ENCODE measurements around the gene TASOR. TPM values are rescaled to one million over a fixed set of nuclear protein-coding genes. Genes with fewer than 3 reads are reported as not detected.

Gene TASOR
- total RNA-seq, 1 experiment from 2014 or later: 45.3 TPM

- peak; percentile 69 for DNase-seq (ENCODE audit: low read depth)
Observed at GRCh38 chr3:56682462-56683121, 473 bp downstream of the TASOR start.

- DNase-seq (ENCODE audit: low read depth): no peak
Observed at GRCh38 chr3:56681984-56682461, 1.0 kb downstream of the TASOR start.

- DNase-seq (ENCODE audit: low read depth): no peak
Observed at GRCh38 chr3:56680054-56680580, 2.9 kb downstream of the TASOR start.

GRCh38 chr3:56677286-56677685 lies 5.8 kb downstream of the TASOR start:
- no peak for DNase-seq (ENCODE audit: low read depth)

DNA sequence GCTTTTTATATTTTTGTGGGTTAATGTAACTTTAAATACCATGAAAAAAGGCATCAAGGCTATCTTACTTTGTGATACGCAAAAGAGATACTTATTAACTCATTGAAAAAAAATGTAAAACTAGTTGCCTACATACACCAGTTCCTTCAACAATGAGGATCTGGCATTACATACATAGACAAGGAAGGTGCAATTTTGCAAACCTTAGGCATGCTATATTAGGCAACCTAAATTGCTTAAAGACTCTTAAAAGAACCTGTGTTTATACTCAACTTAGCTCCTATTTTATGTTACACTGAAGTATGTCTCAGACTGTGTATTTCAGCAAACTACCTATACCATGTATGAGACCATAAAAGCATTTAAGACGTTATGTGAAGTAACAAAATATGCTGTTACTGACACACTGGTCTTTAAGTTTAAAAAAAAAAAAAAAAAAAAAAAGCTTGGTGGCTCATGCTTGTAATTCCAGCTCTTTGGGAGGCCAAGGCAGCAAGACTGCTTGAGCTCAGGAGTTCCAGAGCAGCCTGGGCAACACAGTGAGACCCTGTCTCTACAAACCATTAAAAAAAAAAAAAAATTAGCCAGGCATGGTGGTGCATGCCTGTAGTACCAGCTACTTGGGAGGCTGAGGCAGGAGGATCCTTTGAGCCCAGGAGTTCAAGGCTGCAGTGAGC lies 9.1 kb downstream of the TASOR start:
- no peak for DNase-seq (ENCODE audit: low read depth)

DNA sequence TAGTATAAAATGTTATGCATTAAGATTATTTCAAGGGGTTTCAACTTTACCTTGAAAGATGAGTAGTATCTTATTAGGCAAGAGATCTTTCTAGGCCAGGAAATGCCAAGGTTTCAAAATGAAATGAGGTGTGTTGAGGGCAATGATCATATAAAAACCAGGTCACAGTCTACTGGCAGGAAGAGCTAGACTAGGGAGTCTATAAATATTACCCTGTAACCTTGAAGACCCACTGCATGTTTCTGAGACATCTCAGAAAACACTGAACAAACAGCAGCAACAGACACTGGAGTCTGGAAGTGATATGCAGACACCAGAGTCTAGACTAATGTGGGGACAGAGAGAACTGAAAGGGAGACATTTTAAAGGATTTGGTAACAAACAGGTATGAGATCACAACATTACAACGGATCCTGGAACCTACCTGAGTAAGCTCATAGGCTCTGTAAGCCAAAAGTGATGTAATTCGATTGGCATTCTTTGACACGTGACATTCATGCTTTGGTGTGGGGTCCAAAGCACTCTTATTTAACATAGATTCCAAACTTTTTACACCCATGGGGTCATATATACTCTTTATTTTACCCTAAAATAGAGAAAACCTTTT lies 15.0 kb downstream of the TASOR start:
- no peak for DNase-seq (ENCODE audit: low read depth)

- no peak for DNase-seq (ENCODE audit: low read depth)
Observed at GRCh38 chr3:56664823-56665222, 18.2 kb downstream of the TASOR start.

- no peak for DNase-seq (ENCODE audit: low read depth)
Observed at GRCh38 chr3:56655709-56656108, 27.4 kb downstream of the TASOR start.

DNA sequence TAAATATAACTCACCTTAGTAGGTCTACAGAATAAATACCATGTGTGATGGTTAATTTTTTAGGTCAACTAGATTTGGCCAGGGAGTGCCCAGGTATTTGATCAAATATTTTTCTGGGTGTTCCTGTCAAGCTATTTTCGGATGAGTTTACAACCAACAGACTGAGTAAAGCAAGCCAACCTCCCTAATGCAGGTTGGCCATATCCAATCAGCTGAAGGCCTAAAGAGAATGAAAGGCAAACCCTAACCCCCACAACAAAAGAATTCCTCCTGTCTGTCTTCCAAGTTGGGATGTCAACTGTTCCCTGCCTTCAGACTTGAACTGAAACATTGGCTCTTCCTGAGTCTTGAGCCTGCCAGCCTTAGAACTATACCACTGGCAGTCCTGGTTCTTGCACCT lies 28.6 kb downstream of the TASOR start:
- DNase-seq (ENCODE audit: low read depth): no peak

DNA sequence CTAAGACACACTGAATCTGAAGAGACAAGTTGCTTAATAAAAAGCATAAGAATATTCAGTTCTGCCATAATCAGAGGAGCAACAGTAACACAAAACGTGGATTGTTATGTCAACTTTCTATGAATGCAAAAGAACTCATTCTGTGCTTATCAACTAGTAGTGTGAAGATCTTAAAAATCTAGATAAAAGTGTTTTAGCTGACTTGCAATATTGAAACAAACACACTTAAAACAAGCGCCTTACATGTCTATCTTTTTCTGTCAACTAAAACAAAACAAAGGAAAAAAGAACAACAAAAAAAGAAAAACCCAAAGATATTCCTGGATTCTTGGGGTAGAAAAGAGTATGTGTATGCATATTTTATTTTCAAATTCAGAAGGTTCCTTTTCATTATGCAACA lies 37.7 kb downstream of the TASOR start:
- no peak for DNase-seq (ENCODE audit: low read depth)

- DNase-seq (ENCODE audit: low read depth): no peak
Observed at GRCh38 chr3:56633602-56634535, 49.2 kb downstream of the TASOR start.

Other genes with a start within 250 kb of the TASOR start
- 0.37 and 0.59 TPM in 2 replicates for gene ERC2, start 214.8 kb downstream of the TASOR start, total RNA-seq (2014; rRNA removed; shearing (Covaris generic))
- gene CCDC66, start 126.1 kb downstream of the TASOR start, total RNA-seq (2014; rRNA removed; shearing (Covaris generic)): 8.1 and 9.9 TPM in 2 replicates
- gene ARHGEF3, start 118.7 kb upstream of the TASOR start, total RNA-seq (2014; rRNA removed; shearing (Covaris generic)): 9.0 and 14.6 TPM in 2 replicates

Data from HT1080 (cell line).